Upper lobe of right lung (tissue), 1 donor: ENCODE results near the gene MPV17L. TPM values are rescaled to one million over a fixed set of nuclear protein-coding genes. Genes with fewer than 3 reads are reported as not detected.
"Not testable (repeated sequence)": the region's sequence is repeated elsewhere in the genome, so short reads cannot be mapped to it uniquely, and the experiment has no call there.

Source experiments
- ATAC-seq: fragments of 200-7000 bp; cut with Tn5 transposase; one replicate; pipeline ENCODE4 v1.9.1; 2020; ENCODE audit warnings: mild to moderate bottlenecking, moderate library complexity
- DNase-seq: peaks from one replicate; pipeline ENCODE4 v3.0.0-alpha.2; 2020
- H3K27ac ChIP-seq: fragments of 200-600 bp; one replicate; pipeline ENCODE4 v1.8.0; 2022
- H3K27me3 ChIP-seq: fragments of 200-600 bp; one replicate; pipeline ENCODE4 v1.8.0; 2022; ENCODE audit warnings: mild to moderate bottlenecking
- H3K36me3 ChIP-seq: fragments of 200-600 bp; one replicate; pipeline ENCODE4 v1.8.0; 2022
- H3K4me1 ChIP-seq: fragments of 200-600 bp; one replicate; pipeline ENCODE4 v1.8.0; 2022
- H3K4me3 ChIP-seq: fragments of 200-600 bp; one replicate; pipeline ENCODE4 v1.8.0; 2022; ENCODE audit warnings: mild to moderate bottlenecking
- H3K9me3 ChIP-seq: fragments of 200-600 bp; one replicate; pipeline ENCODE4 v1.8.0; 2022
- intact Hi-C: fragments of 100-400 bp; cut with DNase I; formaldehyde crosslinking; loops from one replicate; pipeline ENCODE4 v1.11.0; 2022
- total RNA-seq: library from RNA; stranded (reverse); fragmentation: NEBNext Ultra II Directional; extraction: Animal tissue kit (Norgen Biotek cat#: 25700); gene quantifications from one replicate; pipeline ENCODE4 v1.2.1, GENCODE V29; 2021
- TF ChIP-seq, protein P1 (sequence below): fragments of 200-600 bp; IDR thresholded peaks from one replicate; pipeline ENCODE4 v1.8.0; 2022; ENCODE audit warnings: antibody characterized with exemption
- donor health status: DM: no; HTN: yes; CAD: no; lungs with severe emphysema.

MPV17L gene
- total RNA-seq, 1 donor from 2014 or later = 1.6 TPM

DNA sequence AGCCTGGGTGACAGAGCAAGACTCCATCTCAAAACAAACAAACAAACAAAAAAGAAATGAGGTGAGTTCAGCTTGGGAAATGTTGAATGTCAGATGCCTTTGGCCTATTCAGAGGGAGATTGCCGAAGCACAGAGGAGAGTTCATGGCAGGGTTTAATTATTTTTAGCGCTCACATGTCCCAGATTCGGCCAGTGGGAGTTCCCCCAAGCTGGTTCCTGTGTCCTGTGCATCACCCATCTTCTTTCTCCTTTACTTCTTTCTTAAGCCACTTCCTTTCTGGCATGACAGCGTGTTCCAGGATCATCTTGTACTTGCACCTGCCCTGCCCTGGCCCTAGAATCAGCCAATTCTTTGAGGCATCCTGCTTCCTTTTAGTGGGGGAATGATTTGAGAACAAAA is 9.2 kb downstream of the MPV17L start:
- Histone ChIP-seq H3K36me3 (no peaks in the 10 kb centered on the region), H3K9me3 (no peaks in the 10 kb centered on the region), H3K4me3 (no peak overlapping the region), H3K27ac (no peak overlapping the region), H3K27me3 (no peaks in the 10 kb centered on the region), H3K4me1 (no peaks in the 10 kb centered on the region)
- intact Hi-C loops = no loop called here
- TF ChIP-seq, protein P1, sequence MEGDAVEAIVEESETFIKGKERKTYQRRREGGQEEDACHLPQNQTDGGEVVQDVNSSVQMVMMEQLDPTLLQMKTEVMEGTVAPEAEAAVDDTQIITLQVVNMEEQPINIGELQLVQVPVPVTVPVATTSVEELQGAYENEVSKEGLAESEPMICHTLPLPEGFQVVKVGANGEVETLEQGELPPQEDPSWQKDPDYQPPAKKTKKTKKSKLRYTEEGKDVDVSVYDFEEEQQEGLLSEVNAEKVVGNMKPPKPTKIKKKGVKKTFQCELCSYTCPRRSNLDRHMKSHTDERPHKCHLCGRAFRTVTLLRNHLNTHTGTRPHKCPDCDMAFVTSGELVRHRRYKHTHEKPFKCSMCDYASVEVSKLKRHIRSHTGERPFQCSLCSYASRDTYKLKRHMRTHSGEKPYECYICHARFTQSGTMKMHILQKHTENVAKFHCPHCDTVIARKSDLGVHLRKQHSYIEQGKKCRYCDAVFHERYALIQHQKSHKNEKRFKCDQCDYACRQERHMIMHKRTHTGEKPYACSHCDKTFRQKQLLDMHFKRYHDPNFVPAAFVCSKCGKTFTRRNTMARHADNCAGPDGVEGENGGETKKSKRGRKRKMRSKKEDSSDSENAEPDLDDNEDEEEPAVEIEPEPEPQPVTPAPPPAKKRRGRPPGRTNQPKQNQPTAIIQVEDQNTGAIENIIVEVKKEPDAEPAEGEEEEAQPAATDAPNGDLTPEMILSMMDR = no peak
- ATAC-seq (peak; percentile 69), DNase-seq (no peak)

DNA sequence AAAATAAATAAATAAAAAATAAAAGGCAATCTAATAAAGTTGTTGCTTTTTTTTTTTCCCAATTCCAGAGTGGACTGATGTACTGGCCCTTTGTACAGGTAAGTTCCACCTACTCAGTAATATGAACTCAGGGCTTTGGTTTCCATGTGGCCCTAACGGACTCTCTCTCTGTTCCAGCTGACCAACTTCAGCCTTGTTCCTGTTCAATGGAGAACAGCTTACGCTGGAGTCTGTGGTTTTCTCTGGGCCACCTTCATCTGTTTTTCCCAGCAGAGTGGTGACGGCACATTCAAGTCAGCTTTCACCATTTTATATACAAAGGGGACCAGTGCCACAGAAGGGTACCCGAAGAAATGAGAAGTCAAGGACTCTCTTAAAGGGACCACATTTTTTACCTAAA is 12.2 kb downstream of the MPV17L start:
- H3K9me3 ChIP-seq, H3K4me1 ChIP-seq, ATAC-seq, DNase-seq, H3K4me3 ChIP-seq, H3K36me3 ChIP-seq, H3K27me3 ChIP-seq, intact Hi-C loops, H3K27ac ChIP-seq: not testable (repeated sequence)

DNA sequence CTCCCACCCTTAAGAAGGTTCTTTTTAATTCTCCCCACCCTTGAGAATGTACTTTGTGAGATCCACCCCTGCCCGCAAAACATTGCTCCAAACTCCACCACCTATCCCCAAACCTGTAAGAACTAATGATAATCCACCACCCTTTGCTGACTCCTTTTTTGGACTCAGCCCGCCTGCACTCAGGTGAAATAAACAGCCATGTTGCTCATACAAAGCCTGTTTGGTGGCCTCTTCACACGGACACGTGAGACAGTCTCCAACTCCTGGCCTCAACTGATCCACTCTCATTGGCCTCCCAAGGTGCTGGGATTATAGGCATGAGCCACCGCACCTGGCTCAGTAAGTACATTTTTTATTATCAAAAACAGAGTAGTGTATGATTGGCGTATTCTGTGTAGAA is 13.9 kb downstream of the MPV17L start:
- ATAC-seq, H3K27ac ChIP-seq, H3K36me3 ChIP-seq, H3K4me3 ChIP-seq, H3K9me3 ChIP-seq, intact Hi-C loops, DNase-seq, H3K4me1 ChIP-seq, H3K27me3 ChIP-seq: not testable (repeated sequence)

DNA sequence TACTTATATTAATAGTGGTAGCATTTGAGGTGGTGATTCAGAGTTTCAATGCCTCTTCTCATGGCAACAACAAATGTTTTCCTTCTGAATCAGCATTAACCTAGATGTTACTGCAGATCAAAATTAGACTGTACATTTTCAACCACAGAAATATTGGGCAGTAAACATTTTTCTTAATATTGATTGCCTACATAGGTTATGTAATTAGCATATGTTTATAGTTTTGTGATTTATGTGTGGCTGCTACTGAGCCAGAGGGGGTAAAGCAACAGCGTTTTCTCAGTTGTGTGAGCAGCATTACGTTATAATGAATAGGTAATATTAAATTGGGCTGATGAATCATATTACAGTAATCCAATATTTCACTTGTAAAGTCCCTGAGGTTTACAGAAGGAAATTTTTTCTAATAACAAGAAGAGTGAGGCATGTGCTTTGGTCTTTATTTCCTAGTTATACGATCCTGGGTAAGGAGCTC is 20.0 kb downstream of the MPV17L start:
- intact Hi-C loops = no loop called here
- H3K4me1 ChIP-seq = no peaks in the 10 kb centered on the region
- no peak for ATAC-seq

DNA sequence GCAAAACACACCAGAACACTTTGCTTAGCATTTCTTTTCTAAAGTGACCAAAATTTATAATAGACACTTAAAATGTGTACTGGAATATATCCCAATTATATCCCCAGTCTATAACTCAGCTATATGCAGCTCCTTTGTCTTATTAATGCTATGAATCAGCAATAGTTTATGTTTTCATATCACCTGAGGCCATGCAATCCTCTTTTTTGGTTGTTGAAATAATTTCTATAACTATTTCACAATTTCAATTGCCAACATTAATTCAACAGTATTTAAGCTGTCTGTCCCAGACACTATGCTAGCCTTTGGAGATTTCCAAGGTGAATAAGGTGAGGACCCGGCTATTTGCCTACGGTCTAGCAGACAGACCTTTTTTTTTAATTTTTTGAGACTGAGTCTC is 21.6 kb downstream of the MPV17L start:
- TF ChIP-seq, protein P1 = no peak
- DNase-seq (no peak), ATAC-seq (no peak)
- intact Hi-C loops = no loop called here
- Histone ChIP-seq H3K4me1 (no peaks in the 10 kb centered on the region), H3K9me3 (no peaks in the 10 kb centered on the region), H3K4me3 (no peak overlapping the region), H3K27ac (no peak overlapping the region), H3K36me3 (no peaks in the 10 kb centered on the region), H3K27me3 (no peaks in the 10 kb centered on the region)

More for the DNA sequence above, 20.0 kb downstream of the MPV17L start:
- Histone ChIP-seq H3K36me3 (no peaks in the 10 kb centered on the region), H3K4me3 (no peak overlapping the region), H3K27ac (no peak overlapping the region), H3K27me3 (no peaks in the 10 kb centered on the region), H3K9me3 (no peaks in the 10 kb centered on the region)
- TF ChIP-seq, protein P1 = no peak
- DNase-seq = no peak

DNA sequence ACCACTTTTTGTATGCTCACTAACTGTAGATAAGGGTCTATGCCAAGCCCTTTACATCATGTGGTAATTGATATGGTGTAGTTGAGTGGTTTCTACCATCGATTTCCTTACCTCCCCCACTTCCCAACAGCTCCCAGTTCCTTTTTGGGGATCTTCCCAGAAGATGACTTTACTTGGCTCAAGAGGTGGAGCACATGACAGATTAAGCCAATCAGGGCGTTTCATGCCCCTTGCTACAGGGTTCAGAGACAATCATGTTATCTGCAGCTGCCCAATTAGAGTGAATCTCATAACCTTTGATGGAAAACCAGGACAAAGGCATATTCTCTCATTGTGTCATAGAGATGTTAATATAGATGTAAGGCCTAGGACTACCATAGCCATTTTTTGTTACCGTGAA is 22.7 kb downstream of the MPV17L start:
- Histone ChIP-seq H3K27me3 (no peaks in the 10 kb centered on the region), H3K9me3 (no peaks in the 10 kb centered on the region), H3K27ac (no peak overlapping the region), H3K36me3 (no peaks in the 10 kb centered on the region), H3K4me3 (no peak overlapping the region), H3K4me1 (no peaks in the 10 kb centered on the region)
- ATAC-seq = no peak
- no peak for DNase-seq
- TF ChIP-seq, protein P1 = no peak
- intact Hi-C loops = no loop called here

DNA sequence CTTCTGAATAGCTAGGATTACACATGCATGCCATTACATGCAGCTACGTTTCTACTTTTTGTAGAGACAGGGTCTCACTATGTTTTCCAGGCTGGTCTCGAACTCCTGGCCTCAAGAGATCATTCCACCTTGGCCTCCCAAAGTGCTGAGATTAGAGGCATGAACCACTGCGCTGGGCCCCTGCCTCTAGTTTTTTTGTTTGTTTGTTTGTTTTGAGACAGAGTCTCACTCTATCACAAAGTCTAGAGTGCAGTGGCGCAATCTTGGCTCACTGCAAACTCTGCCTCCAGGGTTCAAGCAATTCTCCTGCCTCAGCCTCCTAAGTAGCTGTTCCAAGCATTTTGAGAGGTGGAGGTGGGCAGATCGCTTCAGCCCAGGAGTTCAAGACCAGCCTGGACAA is 26.1 kb downstream of the MPV17L start:
- ATAC-seq, DNase-seq, H3K4me1 ChIP-seq, H3K4me3 ChIP-seq, H3K27me3 ChIP-seq, H3K36me3 ChIP-seq, H3K9me3 ChIP-seq, H3K27ac ChIP-seq, intact Hi-C loops: not testable (repeated sequence)
